ENCODE data around the gene CACNB4.
"Not testable (repeated sequence)": the region's sequence is repeated elsewhere in the genome, so short reads cannot be mapped to it uniquely, and the experiment has no call there.

CACNB4 gene

DNA sequence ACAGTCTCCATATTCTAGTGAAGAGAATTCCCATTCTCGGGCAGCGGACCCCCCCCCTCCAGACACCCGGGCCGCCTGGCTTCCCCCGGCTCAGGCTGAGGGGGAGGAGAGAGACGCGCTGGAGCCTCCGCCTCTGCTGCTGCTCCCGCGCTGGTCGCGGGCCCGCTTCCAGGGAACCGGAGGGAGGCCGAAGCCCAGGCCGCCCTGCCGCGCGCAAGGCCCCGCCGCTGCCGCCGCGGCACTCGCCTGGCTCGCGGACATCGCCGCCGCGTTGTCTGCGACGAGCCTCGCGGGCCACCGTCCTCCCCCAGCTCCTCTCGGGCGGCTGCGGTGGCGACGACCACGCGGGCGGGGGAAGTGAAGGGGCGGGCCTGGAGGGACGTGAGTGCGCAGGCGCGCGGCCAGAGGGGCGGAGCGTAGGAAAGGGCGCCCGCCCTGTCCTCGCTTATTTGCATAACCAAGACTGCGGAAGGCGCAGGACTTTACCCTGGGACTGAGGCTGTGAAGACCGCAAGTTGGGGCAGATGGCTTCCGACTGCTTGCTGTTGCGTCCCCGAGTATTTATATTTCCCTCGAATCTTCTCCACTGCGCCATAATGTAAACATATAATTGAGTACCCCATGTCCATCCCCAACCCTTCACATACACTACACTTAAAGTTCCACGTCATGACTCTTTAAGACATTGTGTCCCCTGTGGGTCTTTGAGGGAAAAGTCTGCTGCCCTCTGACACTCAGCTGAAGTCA is 270.5 kb downstream of the CACNB4 start, which contains the start of gene ARL5A:
Gene ARL5A (minus strand): TSS at position 279 of the 747 bp plus-strand sequence. CDS start 245 bp downstream, at position 34.
- DNase-seq (ENCODE audit: low spot score) (peak; percentile 88), FAIRE-seq (peak; percentile 31)

DNA sequence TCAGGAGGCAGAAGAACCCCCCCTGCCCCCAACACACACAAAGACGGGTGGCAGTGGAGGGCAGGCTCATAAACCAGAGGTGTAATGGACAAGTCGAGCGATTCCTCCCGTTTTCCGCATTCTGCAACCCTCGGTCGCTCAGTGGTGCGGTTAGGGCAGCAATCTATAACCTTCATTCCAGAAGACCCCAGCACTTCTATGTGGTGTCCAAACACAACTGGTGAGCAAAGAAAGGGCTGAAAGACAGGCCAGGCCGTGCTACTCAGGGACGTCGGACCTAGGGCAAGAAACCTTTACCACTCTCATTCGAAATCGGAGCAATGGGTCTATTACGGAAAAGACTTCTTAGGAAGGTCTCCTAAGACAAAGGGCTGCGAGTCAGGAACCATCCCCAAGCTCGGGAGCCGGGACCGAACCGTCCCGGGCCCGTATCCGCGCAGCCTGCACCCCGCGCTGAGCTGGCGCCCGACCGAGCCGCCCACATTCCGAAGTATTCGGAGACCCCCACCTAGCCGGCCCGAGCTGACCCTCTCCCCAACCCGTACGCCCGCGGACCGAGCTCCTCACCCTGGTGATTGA is 271.2 kb downstream of the CACNB4 start:
- FAIRE-seq: no peak
- DNase-seq (ENCODE audit: low spot score): no peak

- no peak for DNase-seq (ENCODE audit: low spot score)
- FAIRE-seq: no peak
These were observed 272.1 kb downstream of the CACNB4 start for GRCh38 chr2:151826737-151827157.

DNA sequence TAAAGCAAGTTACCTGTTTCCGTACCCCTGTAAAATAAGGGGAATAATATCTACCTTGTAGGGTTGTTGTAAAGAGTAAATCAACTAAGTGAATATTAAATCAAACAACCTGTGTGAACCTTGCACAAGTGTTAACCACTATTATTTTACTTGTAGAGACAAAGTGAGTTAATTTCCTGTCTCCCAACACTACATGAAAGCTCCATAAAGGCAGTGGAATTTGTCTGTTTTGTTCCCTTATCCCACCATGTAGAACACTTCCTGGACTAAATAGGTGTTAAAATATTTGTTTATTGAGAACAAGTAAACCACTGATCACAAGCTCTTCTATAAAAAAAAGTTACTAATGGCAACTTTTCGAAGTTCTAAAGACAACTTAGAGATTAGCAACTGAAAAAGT is 274.0 kb downstream of the CACNB4 start:
- DNase-seq (ENCODE audit: low spot score) (no peak), FAIRE-seq (no peak)

DNA sequence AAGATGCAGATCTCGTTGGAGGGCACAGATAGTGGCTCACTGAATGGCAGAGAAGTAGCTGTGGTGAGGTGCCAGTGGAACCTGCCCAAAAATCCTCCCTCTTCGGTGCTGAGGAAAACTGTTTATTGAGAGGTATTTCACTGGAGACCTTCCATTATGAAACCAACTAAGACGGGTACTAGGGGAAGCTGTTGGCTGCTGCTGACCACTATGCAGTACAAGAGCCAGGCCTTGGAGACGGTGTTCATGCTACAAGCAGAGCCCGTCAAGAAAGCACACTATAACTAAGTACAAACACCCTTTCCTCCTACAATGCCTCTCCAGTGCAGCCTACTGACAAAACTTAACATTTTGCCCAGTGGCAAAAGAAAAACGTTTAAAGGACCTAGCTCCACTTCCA is 275.2 kb downstream of the CACNB4 start:
- DNase-seq (ENCODE audit: low spot score) (no peak), FAIRE-seq (no peak)

GRCh38 chr2:151819920-151820319 is 278.9 kb downstream of the CACNB4 start:
- FAIRE-seq (no peak), DNase-seq (ENCODE audit: low spot score) (no peak)

- FAIRE-seq: no peak
- no peak for DNase-seq (ENCODE audit: low spot score)
These were observed 280.9 kb downstream of the CACNB4 start for GRCh38 chr2:151817929-151818328.

DNA sequence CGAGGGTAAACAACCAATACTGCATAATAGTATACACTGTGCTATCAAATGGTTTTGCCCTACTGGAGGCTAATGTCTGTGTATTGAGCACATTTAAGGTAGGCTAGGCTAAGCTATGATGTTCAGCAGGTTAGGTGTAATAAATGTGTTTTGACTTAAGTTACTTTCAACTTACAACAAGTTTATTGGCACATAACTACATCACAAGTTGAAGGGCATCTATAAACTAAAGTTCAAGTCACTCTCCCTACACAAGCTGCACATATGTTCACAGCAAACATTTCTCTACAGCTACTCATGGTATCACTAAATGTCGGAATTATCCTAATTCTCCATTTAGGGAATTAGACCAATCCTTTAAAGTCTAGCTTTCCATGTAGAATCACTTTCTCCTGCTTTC is 282.0 kb downstream of the CACNB4 start:
- no peak for FAIRE-seq
- DNase-seq (ENCODE audit: low spot score): no peak

DNA sequence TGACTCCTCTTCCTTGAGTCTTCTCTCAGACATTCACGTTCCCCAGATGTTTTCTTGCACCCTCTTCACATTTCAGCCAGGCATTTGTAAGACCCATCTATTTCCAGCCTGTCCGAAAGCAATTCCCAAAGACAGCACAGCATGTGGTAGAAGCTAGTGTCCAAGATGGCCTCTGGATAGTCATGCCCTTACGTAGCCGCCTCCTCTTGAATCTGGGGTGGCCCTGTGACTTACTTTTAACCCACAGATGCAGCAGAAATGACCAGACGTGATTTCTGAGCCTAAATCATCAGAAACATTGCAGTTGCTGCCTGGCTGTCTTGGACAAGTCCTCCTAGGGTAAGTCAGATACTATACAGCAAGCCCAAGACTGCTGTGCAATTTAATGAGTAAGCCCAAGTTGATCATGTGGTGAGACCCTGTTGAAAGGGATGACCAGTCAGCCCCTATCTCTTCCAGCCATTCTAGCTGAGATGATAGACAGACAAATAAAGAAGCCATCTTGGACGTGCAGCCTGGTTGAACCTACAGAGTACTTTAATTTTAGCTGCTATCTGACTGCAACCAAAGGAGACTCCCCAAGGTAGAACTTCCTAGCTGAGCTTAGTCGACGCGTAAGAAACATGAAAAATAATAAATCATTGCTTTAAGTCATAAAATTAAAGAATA is 282.9 kb downstream of the CACNB4 start:
- FAIRE-seq: no peak
- DNase-seq (ENCODE audit: low spot score): no peak

- FAIRE-seq (no peak), DNase-seq (ENCODE audit: low spot score) (no peak)
These were observed 288.4 kb downstream of the CACNB4 start for GRCh38 chr2:151810489-151810888.

DNA sequence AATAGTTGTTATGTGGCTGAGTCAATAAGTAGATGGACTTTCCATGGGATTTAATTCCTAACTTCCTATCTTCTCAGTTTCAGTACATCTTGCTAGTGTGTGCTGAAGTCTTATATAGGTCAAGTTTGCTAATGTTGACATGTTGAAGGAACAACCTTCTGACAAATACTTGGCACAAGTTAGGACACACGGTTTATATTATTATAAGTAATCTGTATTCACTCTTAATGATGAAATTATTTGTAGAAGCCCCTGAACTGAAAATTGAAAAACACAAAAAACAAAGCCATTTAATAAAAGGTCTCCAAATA is 289.8 kb downstream of the CACNB4 start:
- DNase-seq (ENCODE audit: low spot score) (no peak), FAIRE-seq (no peak)

DNA sequence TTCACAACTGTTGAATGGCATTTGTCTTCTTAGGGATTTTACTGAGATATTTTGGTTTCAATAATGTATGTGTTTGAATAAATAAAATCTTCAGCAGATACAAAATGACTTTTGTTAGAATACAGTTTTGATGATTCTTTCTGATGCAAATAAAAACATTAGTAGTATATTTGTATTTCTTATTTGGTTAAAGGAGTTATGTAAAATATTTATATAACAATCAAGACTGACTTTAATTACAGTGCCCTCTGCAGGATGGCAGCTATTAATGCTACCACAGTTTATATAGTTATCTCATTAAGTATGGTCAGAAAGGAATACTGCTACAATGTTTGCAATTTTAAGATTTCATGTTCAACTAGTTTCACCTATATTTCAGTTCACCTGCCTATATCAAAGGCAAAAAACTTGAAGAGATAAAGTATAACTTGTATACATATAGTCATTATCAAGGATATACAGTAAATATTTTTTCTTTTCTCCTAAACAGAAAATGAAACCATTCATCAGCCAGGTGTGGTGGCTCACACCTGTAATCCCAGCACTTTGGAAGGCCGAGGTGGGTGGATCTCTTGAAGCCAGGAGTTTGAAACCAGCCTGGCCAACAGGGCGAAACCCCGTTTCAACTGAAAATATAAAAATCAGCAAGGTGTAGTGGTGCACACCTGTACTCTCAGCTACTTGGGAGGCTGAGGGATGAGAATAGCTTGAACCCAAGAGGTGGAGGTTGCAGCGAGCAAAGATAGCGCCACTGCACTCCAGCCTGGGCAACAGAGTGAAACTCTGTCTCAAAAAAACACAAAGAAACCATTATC is 290.4 kb downstream of the CACNB4 start:
- peak; percentile 80 for FAIRE-seq
- DNase-seq (ENCODE audit: low spot score): peak; percentile 12

GRCh38 chr2:151805961-151806360 is 292.9 kb downstream of the CACNB4 start:
- FAIRE-seq (no peak), DNase-seq (ENCODE audit: low spot score) (no peak)

DNA sequence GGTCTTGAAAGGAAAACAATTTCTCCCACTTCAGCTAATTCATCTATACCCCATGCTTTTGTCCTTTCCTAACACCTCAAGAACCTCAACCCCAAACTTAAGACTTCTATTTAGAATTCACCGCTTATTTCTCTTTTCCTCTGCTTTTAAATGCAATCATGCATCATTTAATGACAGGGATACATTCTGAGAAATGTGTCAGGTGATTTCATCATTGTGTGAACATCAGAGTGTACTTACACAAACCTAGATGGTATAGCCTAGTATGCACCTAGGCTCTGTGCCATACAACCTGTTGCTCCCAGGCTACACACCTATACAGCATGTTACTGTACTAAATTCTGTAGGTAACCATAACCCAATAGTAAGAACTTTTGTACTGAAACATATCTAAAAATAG is 293.5 kb downstream of the CACNB4 start:
- DNase-seq (ENCODE audit: low spot score): no peak
- no peak for FAIRE-seq

DNA sequence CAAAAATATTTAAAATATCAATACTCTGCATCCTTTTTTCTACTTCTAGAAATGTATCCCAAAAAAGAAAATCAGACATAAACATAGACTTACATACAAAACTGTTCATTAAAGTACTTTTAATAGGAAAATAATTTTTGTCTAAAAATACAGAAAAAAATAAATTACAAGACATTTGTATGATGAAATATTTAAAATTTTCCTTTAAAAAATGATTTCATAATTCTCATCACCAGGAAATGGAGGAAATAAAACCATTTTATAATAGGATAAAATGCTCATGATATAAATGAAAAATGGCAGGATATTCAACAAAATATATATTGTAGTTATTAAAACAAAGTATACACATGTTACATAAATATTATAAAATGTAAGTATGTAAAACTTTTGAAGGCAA is 295.0 kb downstream of the CACNB4 start:
- FAIRE-seq: peak; percentile 54
- DNase-seq (ENCODE audit: low spot score): no peak

GRCh38 chr2:151802315-151802714 is 296.5 kb downstream of the CACNB4 start:
- DNase-seq (ENCODE audit: low spot score) (no peak), FAIRE-seq (no peak)

DNA sequence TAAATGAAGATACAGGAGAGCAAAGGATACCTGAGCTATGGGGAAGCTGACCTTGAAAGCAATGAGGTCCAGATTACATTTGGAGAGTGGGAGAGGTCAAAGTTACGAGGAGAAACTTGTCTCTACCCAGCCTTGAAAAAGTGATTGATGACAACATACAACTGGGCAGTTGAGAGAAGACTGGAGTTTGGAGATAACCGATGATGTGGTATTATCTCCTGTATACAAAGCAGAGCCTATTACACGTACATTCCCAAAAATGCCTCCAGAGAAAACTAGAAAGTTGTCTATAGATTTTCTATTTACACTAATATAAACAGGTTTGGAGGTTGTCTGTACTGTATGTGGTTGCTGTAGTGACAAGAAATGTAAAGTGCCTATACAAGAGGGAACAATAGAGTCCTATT is 299.0 kb downstream of the CACNB4 start:
- DNase-seq (ENCODE audit: low spot score) (no peak), FAIRE-seq (no peak)

GRCh38 chr2:151796774-151797173 is 302.1 kb downstream of the CACNB4 start:
- DNase-seq (ENCODE audit: low spot score): no peak
- FAIRE-seq: peak; percentile 4

DNA sequence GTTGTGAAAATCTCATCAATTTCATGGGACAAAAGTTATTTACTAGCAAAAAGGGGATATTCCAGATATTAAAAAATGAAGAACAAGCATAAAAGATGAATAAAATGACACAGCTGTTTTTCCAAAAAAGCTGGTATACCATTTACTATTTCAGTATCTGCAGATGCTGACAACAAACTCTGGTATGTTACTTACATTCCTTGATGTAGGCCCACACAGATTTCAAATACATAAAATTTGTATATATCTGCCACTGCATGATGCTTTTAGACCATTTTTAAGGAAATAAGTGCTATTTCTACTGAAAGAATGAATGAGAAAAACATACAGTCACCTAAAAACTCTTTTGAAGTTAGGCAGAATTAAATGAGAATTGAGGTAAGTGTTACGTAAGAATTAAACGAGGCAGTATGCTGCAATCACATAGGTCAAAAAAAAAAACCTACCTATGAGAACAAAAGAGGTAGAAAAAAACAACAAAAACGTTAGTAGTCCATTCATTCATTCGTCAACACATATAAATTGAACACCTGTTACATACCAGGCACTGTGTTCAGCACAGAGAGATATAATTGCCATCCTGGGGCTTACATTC is 303.1 kb downstream of the CACNB4 start:
- FAIRE-seq (no peak), DNase-seq (ENCODE audit: low spot score) (no peak)

- not testable (repeated sequence) for DNase-seq (ENCODE audit: low spot score); FAIRE-seq
These were observed 304.4 kb downstream of the CACNB4 start for GRCh38 chr2:151794422-151794821.

- no peak for FAIRE-seq
- DNase-seq (ENCODE audit: low spot score): no peak
These were observed 305.7 kb downstream of the CACNB4 start for GRCh38 chr2:151793123-151793522.

Data from RCC 7860 (cell line).